GM19397 (cell line): ENCODE results near the gene TMC1.

ENCODE experiments used
- ATAC-seq: cut with Tn5 transposase; IDR thresholded peaks from one replicate; pipeline ENCODE4 v1.9.1; 2021; ENCODE audit warnings: mild to moderate bottlenecking, moderate library complexity; ENCODE audit not compliant: unreplicated experiment

The TMC1 gene

DNA sequence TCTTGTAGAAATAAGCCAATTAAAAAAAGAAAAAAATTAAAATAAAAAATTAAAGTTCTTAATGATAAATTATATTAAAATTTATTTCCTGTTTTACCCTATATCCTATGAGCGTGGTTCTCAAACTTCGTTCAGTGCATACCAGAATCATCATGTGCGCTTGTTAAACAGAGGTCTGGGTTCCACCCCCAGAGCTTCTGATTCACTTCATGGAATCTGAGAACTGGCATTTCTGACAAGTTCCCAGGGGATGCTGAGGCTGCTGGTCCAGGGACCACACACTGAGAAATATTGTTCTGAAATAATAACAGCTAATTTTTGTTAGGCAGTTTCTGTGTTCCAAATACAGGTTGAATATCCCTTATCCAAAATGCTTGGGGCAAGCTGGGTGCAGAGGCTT is 79.3 kb downstream of the TMC1 start:
- no peak for ATAC-seq

- ATAC-seq, result no peak
Measured at GRCh38 chr9:72601615-72602014, 80.2 kb downstream of the TMC1 start.

GRCh38 chr9:72612449-72612848 is 91.0 kb downstream of the TMC1 start:
- no peak for ATAC-seq

- no peak for ATAC-seq
Measured at GRCh38 chr9:72614067-72614466, 92.7 kb downstream of the TMC1 start.

GRCh38 chr9:72615931-72616330 is 94.5 kb downstream of the TMC1 start:
- no peak for ATAC-seq

DNA sequence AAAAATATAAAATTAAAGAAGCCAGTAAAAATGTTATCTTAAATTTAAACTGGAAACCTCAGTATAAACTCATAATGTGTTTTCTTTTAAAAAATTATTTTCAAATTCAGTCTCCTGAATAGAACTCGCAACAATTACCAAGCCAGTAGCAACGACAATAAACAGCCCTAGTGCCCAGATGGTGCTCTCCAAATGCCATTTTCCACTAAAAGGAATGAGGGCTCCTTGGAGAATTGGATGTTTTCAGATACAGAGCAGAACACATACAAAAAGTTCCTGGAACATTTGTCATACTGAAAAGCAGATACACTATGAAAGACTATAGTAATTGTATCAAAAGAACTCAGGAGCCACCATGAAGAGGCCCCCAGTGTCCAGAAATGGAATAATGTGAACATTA is 97.4 kb downstream of the TMC1 start:
- ATAC-seq, result no peak

GRCh38 chr9:72622186-72622585 is 100.8 kb downstream of the TMC1 start:
- no peak for ATAC-seq

DNA sequence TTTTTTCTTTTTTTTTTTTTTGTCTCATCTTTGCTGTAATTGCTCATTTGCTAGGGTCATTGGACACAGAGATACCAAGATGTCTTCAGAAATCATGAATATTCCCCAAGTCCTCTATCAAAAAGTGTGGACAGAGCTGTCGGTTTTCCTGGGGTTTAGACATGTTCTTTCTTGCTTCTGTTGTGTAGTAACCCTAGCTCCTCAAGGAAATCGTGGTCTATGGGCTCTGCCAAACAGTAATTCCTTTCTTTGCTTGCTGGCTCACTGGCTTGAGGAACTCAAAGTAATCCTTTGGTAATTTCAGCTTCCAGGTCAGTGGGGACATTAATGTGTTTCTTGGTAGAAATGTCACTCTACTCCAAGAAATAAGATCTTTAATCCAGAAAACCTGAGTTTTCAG is 101.7 kb downstream of the TMC1 start:
- ATAC-seq, result no peak

GRCh38 chr9:72627147-72627546 is 105.7 kb downstream of the TMC1 start:
- ATAC-seq, result no peak

GRCh38 chr9:72627956-72628540 is 106.6 kb downstream of the TMC1 start:
- no peak for ATAC-seq

GRCh38 chr9:72633966-72634365 is 112.6 kb downstream of the TMC1 start:
- ATAC-seq, result no peak

- peak; percentile 93 for ATAC-seq
Measured at GRCh38 chr9:72635197-72635596, 113.8 kb downstream of the TMC1 start.

DNA sequence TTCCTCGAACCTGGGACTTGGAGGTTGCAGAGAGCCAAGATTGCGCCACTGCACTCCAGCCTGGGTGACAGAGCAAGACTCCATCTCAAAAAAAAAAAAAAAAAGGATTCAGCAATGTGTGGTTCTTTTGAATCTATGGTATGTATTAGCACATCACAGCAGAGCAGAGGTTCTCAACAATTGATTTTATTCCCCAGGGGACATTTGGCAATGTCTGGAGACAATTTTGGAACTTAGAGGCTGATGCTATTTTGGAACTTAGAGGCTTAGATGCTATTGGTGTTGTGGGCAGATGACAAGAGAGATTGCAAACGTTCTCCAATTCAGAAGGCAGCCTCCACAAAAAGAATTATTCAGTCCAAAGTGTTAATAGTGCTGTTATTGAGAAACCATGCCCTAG is 115.2 kb downstream of the TMC1 start:
- ATAC-seq, result no peak

DNA sequence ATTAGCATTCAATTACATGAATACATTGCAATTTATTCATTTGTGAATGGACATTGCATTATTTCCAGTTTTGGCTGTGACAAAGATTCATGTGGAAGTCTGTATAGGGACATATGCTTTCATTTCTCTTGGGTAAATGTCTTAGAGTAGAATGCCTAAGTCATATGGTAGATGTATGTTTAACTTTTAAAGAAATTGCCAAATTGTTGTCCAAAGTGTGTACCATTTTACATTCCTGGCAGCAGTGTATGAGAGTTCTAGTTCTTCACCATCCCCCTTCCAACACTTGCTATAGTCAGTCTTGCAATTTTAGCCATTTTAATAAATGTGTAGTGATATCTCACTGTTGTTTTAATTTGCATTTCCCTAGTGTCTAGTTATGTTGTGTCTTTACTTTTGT is 122.2 kb downstream of the TMC1 start:
- ATAC-seq, result no peak

- no peak for ATAC-seq
Measured at GRCh38 chr9:72646061-72646460, 124.7 kb downstream of the TMC1 start.

DNA sequence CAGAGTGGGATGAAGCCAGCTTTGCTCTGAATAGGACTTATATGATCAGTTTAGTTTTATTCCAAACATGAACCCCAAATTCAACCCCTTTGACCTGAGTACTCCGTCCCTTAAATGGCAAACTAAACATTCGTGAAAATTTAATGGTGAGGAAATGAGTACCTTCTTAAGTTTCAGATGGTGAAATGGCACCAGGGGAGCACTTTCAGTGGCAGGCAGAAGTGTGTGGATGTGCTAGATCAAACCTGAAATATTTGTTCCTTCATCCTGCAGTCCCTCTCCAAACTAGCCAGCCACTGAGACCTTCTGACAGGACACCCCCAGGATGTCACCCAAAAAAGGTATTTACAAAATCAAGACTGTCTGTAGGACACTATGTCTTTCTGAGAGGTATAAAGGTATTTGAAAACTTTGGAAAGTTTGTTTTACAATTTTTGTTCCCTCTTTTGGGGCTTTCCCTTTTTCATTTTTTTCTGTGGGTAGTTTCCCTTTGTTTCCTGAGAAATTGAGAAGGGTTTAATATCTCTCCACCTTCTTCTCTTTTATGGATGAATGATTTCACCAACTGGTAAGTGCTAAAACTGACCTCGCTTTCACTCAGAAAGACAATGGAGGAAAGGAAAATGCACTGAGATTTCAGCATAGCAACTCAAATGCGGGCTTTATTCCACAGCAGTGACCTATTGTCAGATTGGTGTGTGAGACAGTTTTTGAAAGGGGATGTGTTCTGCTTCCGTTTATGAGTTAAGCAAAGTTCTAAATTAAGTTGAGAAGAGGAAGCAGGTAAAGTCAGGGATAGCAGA is 127.1 kb downstream of the TMC1 start:
- ATAC-seq, result no peak

DNA sequence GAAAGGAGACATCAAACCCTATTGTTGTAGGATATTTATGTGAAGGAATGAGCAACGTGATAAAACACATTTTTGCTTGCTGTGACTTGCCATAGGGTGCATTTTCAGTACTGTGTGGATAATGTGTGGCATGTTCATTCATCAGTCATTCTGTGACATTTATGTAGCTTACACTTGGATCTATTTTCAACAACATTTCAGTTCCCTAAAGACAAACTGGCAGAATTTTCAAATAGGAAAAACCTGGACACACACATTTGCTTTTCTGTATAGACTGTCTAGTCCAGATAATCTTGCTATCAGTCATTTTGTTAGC is 127.7 kb downstream of the TMC1 start:
- ATAC-seq, result no peak

- ATAC-seq, result no peak
Measured at GRCh38 chr9:72650206-72650605, 128.8 kb downstream of the TMC1 start.

- ATAC-seq, result no peak
Measured at GRCh38 chr9:72656021-72656420, 134.6 kb downstream of the TMC1 start.

DNA sequence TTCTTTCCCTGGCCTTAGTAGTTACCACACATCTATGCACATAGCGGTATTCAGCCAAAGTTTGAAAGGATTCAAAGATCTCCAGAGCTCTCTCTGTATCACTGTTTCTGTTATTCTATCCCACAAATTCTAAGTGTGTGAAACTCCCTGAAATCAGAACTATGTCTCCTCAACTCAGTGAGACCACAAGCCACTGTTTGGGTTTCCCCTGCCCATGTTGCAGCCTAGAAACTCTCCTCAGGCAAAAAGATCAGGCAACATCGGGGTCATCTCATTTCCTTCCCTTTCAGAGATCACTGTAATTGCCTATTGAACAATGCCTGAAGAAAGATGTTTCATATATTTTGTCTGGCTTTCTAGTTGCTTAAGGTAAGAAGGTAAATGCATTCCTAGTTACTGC is 135.6 kb downstream of the TMC1 start:
- no peak for ATAC-seq

DNA sequence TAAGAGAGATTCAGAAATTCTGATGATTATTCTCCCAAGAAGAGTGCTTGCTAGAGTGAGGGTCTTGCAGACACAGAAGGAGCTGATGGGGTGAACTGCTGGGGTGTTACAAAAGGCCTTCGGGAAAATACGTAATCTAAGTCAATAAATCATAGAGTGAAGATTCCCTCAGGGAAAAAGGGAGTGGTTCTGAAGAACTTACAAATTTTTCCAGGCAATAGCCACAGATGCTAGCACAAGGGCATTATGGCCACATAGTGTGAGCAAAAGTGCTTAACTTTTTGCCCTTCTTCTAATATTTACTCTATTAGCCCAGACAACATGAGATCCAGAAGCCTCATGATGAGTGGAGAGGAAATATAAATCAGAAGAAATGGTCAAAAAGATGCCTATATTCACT is 137.3 kb downstream of the TMC1 start:
- no peak for ATAC-seq

- no peak for ATAC-seq
Measured at GRCh38 chr9:72661401-72662135, 140.2 kb downstream of the TMC1 start.
